Aortic smooth muscle cell (primary cell): ENCODE data around the gene MGAT4B. TPM values are rescaled to one million over a fixed set of nuclear protein-coding genes. Genes with fewer than 3 reads are reported as not detected.

Experiments used
- total RNA-seq: library from RNA; depleted of rRNA; stranded (reverse); fragments of >200 nt; gene quantifications from 2 replicates; pipeline ENCODE4 v1.2.3, GENCODE V29; 2014

MGAT4B gene
- total RNA-seq = 210 and 239 TPM in 2 replicates

GRCh38 chr5:179806250-179807048 is at the start of gene MGAT4B:
MGAT4B (minus strand) TSS chr5:179806866; CDS start chr5:179806583, 283 bp downstream.

GRCh38 chr5:179820483-179821297 is 14.0 kb upstream of the MGAT4B start, which contains the start of gene SQSTM1:
SQSTM1 (plus strand) TSS chr5:179820905; CDS start chr5:179820937, 32 bp downstream.

GRCh38 chr5:179793468-179794139 is 13.1 kb downstream of the MGAT4B start, which contains the start of gene LTC4S:
LTC4S (plus strand) TSS chr5:179793986; CDS start chr5:179794081, 95 bp downstream.

Other genes starting within 250 kb of the MGAT4B start
- 566 and 654 TPM in 2 replicates for gene HNRNPH1, start 183.2 kb downstream of the MGAT4B start, total RNA-seq
- 0.12 TPM in 1 of 2 replicates, not detected in the other for gene CBY3, start 125.8 kb downstream of the MGAT4B start, total RNA-seq
- 907 and 914 TPM in 2 replicates for gene CANX, start 107.9 kb downstream of the MGAT4B start, total RNA-seq
- gene MAML1, start 74.0 kb downstream of the MGAT4B start, total RNA-seq = 4.4 and 6.7 TPM in 2 replicates
- gene LTC4S, start 12.9 kb downstream of the MGAT4B start, total RNA-seq = 6.1 and 6.6 TPM in 2 replicates
- gene SQSTM1, start 14.0 kb upstream of the MGAT4B start, total RNA-seq = 620 and 903 TPM in 2 replicates
- gene MRNIP, start 52.0 kb upstream of the MGAT4B start, total RNA-seq = 9.9 and 11.5 TPM in 2 replicates
- gene TBC1D9B, start 101.0 kb upstream of the MGAT4B start, total RNA-seq = 50.4 and 53.8 TPM in 2 replicates